NCI-H460 (cell line): ENCODE results near the gene MT1F. TPM values are rescaled to one million over a fixed set of nuclear protein-coding genes. Genes with fewer than 3 reads are reported as not detected.

Source experiments
- DNase-seq: peaks from one replicate; pipeline ENCODE4 v3.0.0-alpha.2; 2016; ENCODE audit warnings: low read depth; ENCODE audit errors: extremely low read depth
- total RNA-seq: library from RNA; depleted of rRNA; stranded (reverse); fragments of >200 nt; shearing (Covaris generic); gene quantifications from 2 replicates; pipeline ENCODE4 v1.2.3, GENCODE V29; 2014; rRNA removed

The MT1F gene
- total RNA-seq, 1 experiment from 2014 or later: 0.97 TPM

GRCh38 chr16:56689171-56689570 is 31.4 kb downstream of the MT1F start:
- DNase-seq: no peak

GRCh38 chr16:56690420-56691122 is 32.8 kb downstream of the MT1F start:
- DNase-seq: no peak

- DNase-seq: no peak
Observed at GRCh38 chr16:56691885-56692284, 34.1 kb downstream of the MT1F start.

- DNase-seq: no peak
Observed at GRCh38 chr16:56695246-56695645, 37.5 kb downstream of the MT1F start.

- DNase-seq: no peak
Observed at GRCh38 chr16:56697456-56698155, 39.8 kb downstream of the MT1F start.

- no peak for DNase-seq
Observed at GRCh38 chr16:56700195-56700594, 42.4 kb downstream of the MT1F start.

GRCh38 chr16:56700631-56701030 is 42.9 kb downstream of the MT1F start:
- no peak for DNase-seq

GRCh38 chr16:56701534-56701933 is 43.8 kb downstream of the MT1F start:
- no peak for DNase-seq

GRCh38 chr16:56702836-56703235 is 45.1 kb downstream of the MT1F start:
- DNase-seq: no peak

Other genes with a start within 250 kb of the MT1F start
- gene AMFR, start 232.4 kb upstream of the MT1F start, total RNA-seq: 197 and 209 TPM in 2 replicates
- gene NUDT21, start 206.6 kb upstream of the MT1F start, total RNA-seq: 115 and 140 TPM in 2 replicates
- gene OGFOD1, start 206.4 kb upstream of the MT1F start, total RNA-seq: 121 and 132 TPM in 2 replicates
- 67.3 and 75.3 TPM in 2 replicates for gene BBS2, start 137.9 kb upstream of the MT1F start, total RNA-seq
- not detected in 2 replicates for gene MT4, start 92.9 kb upstream of the MT1F start, total RNA-seq
- not detected in 2 replicates for gene MT3, start 68.4 kb upstream of the MT1F start, total RNA-seq
- 83.8 and 113 TPM in 2 replicates for gene MT2A, start 49.4 kb upstream of the MT1F start, total RNA-seq
- gene MT1E, start 32.2 kb upstream of the MT1F start, total RNA-seq: 2.3 TPM in 1 of 2 replicates, not detected in the other
- not detected in 2 replicates for gene MT1M, start 25.3 kb upstream of the MT1F start, total RNA-seq
- gene MT1A, start 19.3 kb upstream of the MT1F start, total RNA-seq: 19.4 and 32.8 TPM in 2 replicates
- not detected in 2 replicates for gene MT1B, start 6.1 kb upstream of the MT1F start, total RNA-seq
- gene MT1G, start 10.1 kb downstream of the MT1F start, total RNA-seq: not detected in 2 replicates
- not detected in 2 replicates for gene MT1H, start 11.9 kb downstream of the MT1F start, total RNA-seq
- 5.6 and 11.3 TPM in 2 replicates for gene MT1X, start 24.5 kb downstream of the MT1F start, total RNA-seq
- 78.1 and 87.7 TPM in 2 replicates for gene NUP93, start 72.2 kb downstream of the MT1F start, total RNA-seq
- gene SLC12A3, start 207.2 kb downstream of the MT1F start, total RNA-seq: not detected in 2 replicates